H4 (cell line): ENCODE measurements around the gene TSPAN32. TPM values are rescaled to one million over a fixed set of nuclear protein-coding genes. Genes with fewer than 3 reads are reported as not detected.

Source experiments
- DNase-seq: peaks from one replicate; pipeline ENCODE4 v3.0.0-alpha.2; 2015; ENCODE audit warnings: low spot score
- total RNA-seq: library from RNA; depleted of rRNA; stranded (reverse); fragments of >200 nt; shearing (Covaris generic); gene quantifications from 2 replicates; pipeline ENCODE4 v1.2.3, GENCODE V29; 2014; rRNA removed

TSPAN32 gene
- 0.81 and 4.0 TPM in 2 replicates for total RNA-seq

- DNase-seq: peak; percentile 93
Measured at GRCh38 chr11:2301631-2302305, at the start of gene TSPAN32, which contains the start of gene C11orf21. Gene TSPAN32, plus strand, starts transcription at chr11:2302013. Its CDS starts 137 bp downstream, at chr11:2302150. Gene C11orf21, minus strand, starts transcription at chr11:2301918. Its CDS starts 110 bp downstream, at chr11:2301808.

GRCh38 chr11:2252018-2252417 lies 49.8 kb upstream of the TSPAN32 start:
- DNase-seq: no peak

DNA sequence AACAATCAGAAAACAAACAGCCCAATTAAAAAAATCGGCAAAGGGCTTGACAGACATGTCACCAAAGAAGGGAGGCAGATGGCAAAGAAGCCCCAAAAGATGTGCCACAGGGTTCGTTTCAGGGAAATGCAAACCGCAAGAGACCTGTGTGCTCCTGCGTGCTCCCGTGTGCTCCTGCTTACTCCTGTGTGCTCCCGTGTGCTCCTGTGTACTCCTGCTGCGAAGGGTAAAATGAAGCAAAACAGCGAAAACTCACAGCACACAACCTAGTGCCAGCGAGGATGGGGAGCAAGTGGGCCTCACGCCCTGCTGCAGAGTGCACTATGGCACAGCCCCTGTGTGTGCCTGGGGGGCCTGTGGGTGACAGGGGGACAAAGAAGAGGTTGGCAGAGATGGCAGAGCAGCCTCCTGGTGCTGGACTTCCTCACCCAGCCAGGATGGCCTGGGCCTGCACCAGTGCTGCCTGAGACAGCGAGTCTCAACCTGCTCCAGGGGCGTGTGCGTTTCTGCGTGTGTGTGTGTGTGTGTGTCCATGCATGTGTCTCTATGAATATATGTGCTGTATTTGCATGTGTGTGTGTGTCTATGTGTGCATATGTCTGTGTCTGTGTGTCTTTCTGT lies 45.4 kb upstream of the TSPAN32 start:
- no peak for DNase-seq

- no peak for DNase-seq
Measured at GRCh38 chr11:2256951-2257700, 44.7 kb upstream of the TSPAN32 start.

DNA sequence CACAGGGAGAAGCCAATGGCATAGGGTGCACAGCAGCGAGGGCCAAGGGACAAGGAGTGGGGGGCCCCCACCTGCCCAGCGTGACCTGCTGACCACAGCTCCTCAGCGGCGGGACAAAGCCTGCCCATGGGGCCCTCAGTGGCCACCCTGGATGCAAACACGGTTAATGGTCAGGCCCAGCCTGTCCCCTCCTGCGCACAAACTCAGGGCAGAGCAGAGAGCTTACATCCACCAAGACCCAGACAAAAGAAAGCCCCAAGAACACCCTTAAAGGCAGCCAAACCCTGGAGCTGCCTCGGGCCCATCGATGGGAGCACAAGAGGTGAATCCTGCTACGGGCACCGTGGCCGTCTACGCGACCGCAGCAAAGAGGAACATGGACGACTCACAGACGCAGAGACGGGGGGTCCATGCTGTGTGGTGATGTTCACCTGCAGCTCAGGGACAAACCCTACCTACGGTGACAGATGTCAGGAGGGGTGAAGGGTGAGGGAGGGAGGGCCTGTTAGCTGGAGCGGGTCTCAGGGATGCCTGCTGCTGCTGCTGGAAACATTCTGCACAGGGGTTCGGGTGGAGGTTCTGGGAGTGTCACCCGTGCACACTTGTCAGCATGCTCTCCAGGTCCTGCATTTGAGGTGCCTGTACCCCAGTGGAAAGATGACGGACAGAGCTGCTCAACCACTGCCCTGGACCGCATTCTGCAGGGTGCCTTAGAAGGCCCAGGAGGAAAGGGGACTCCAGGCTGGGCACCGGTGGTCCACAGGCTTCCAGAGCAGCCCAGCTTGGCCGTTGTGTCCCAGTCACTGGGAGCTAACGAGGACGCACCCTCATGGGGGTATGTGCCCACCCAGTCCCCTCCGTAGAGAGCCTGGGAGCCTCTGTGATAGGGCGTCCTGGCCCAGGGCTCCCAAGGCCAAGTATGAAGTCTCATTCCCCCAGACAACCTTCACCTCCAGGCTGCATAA lies 43.0 kb upstream of the TSPAN32 start:
- DNase-seq: no peak

DNA sequence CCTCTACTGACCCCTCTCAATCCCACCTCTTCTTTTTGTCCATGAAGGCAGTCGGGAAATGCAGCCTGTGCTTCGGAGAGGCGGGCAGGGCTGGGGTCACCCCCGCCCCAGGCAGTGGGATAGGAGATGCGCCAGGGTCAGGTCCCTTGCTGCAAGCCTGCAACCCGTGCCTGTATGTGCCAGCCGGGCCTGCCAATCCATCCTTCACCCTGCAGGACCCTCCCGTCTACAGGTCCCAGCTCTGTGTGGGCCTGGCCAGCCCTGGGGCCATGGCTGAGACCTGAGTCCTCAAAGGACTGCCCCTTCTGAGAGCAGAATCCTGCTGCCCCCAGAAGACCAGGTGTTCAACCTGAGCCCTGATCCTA lies 42.4 kb upstream of the TSPAN32 start:
- DNase-seq: no peak

GRCh38 chr11:2259897-2260451 lies 41.8 kb upstream of the TSPAN32 start:
- DNase-seq: no peak

DNA sequence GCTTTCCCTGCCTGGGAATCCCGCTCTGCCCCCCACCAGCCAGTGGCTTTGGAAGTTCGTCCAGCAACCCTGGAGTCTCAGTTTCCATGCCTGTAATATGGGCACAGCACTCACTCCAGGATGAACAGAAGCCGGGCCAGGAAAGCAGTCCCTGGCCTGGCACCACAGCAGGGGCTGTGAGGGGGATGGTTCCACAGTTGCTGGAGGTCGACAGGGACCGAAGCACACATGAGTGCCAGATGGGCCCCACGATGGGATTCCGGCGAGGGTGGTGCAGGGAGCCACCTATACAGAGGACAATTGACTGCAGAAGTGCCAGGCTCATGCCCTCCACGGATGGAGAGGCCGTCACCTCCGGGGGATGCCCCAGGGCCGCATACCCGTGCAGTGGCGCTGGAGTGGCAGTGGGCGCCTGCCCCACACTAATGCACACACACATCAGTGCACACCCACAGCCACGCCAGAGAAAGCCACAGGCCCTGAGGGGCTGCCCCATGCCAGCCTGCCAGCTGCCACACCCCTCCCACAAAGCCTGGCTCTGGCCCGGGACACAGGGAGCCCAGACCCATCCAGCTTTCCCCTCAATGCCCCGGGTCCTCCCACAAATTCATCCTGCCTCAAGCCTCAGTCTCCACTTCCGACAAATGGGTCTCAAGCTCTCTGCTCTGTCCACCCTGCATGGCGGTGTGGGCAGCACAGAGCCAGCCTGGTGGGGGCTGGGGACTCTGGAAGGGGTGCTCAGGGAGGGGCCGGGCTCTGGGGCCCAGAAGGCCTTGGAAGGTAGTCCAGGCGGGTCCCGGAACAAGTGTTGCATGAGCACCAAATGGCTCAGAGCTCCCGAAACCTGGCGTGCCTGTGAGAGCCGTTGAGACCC lies 41.1 kb upstream of the TSPAN32 start:
- no peak for DNase-seq

DNA sequence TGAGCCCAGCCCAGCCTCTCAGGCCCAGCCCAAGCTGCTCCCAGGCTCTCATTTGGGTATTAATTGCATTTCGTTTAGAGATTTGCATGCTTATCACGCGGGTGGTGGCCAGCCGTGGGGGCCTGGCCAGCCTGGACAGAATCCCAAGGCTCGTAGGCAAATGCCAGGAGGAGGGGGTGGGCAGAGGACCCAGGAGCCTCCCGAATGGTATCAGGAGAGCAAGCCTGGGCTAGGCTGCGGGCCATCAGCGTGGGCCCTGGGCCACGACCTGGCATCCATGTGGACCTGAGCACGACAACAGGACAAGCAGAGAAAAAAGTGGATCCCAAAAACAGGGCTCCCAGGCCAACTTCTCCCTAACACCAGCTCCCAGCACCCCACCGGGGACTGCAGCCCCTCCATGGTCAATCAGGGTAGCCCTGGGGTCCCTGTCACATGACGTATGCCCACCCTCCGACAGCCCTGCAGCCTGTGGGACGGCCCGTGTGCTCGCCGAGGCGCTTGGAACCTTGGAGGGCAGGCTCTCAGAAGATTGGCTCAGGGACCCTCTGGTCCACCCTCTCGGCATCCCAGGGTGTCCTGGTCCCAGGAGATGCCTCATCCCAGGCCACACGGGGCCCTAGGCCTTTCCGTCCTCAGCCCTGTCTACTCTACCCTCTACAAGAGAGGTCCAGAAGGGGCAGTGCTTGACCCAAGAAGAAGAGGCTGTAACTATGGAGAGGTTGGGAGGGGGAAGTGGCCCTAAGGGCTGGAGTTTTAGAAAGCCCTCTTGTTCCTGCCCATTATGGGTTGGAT lies 40.2 kb upstream of the TSPAN32 start:
- peak; percentile 4 for DNase-seq

DNA sequence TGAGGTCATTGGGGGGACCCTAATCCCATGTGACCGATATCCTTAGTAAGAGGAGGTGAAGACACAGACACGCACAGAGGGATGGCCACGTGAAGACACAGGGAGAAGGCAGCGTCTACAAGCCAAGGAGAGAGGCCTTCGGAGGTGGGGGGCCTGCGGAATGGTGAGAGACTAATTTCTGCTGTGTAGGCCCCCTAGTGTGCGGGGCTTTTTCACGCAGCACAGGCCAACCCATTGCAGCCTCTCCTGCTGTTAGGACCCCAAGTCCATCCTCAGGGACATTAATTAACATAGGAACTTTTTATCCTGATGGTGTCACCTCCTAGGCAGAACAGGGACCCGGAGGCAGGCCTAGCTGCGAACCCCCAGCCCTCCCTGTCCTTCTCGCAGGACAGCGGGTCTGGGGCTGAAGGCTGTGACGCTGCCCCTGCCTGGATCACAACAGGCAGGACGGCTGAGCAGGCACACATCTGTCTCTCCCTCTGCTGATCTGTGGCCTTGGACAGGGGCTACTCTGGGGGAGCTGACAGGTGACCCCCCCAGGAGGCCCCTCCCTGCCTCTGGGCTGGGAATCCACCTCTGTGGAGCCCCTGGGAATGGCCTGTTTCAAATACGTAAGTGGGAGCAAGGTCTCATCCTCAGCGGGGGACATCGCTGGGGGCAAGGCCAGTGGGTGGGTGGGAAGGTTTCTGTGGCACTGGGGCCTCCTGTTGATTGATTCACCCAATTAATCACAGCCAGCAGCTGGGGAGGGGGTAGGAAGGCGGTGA lies 39.3 kb upstream of the TSPAN32 start:
- no peak for DNase-seq

- DNase-seq: no peak
Measured at GRCh38 chr11:2263071-2263565, 38.7 kb upstream of the TSPAN32 start.

GRCh38 chr11:2263724-2264360 lies 38.0 kb upstream of the TSPAN32 start:
- no peak for DNase-seq

- no peak for DNase-seq
Measured at GRCh38 chr11:2264366-2265053, 37.3 kb upstream of the TSPAN32 start.

- no peak for DNase-seq
Measured at GRCh38 chr11:2265396-2265795, 36.4 kb upstream of the TSPAN32 start.

GRCh38 chr11:2265854-2266585 lies 35.8 kb upstream of the TSPAN32 start:
- no peak for DNase-seq

DNA sequence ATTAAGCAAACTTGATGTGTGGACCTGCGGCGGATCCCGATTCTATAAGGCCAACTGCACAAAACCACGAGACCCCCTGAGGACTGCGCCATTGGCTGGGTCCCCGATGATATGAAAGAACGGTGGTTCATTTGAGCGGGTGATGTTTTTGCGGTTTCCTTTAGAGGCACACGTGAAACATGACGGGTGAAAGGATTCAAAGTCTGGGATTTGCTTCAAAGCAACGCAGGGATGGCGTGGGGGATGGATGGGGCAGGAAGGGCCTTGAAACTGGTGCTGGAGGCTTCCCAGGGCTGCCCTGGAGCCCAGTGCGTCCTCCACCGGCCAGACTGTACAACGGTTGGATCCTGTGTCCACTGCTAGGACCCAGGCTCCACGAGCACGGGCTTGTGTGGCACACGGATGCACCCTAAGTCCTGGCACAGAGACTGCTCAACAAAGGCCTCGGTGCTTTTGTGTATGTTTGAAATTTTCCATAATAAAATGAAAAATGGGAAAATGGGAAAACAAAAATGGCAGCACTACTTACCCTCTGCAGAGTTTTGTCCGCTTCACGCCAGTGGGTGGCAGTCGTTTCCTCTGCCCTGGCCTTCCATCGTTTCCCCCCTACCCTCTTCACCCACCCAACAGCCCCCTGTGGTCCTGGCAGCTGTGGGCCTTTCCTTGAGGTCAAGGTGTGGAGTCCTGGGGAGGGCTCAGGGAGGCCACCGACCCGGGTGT lies 35.1 kb upstream of the TSPAN32 start:
- no peak for DNase-seq
